Epithelial cell of proximal tubule (primary cell): Measurements from ENCODE around the gene DBT. TPM values are rescaled to one million over a fixed set of nuclear protein-coding genes. Genes with fewer than 3 reads are reported as not detected.
A peak's percentile ranks its signal among the peaks of the same experiment; 100 is the strongest.

Experiments used
- DNase-seq: peaks from one replicate; pipeline ENCODE4 v3.0.0-alpha.2; 2011; ENCODE audit warnings: low read depth
- H3K4me3 ChIP-seq: 2 replicates; pipeline ENCODE4 v1.5.1; 2011; ENCODE audit warnings: low read depth, mild to moderate bottlenecking, low read length
- CTCF ChIP-seq: conservative IDR thresholded peaks from 2 replicates; pipeline ENCODE4 v1.5.1; 2012; ENCODE audit warnings: low read depth, mild to moderate bottlenecking, low read length
- total RNA-seq: library from RNA; depleted of rRNA; stranded (reverse); fragments of >200 nt; gene quantifications from 2 replicates; pipeline ENCODE4 v1.2.3, GENCODE V29; 2015

The DBT gene
- total RNA-seq, 1 donor from 2014 or later = 3.6 TPM

- no peak for DNase-seq
- H3K4me3 ChIP-seq = no peak overlapping the region
- TF ChIP-seq CTCF = no peak
Measured at GRCh38 chr1:100279954-100280682, 30.5 kb upstream of the DBT start.

GRCh38 chr1:100279358-100279923 is 29.8 kb upstream of the DBT start:
- H3K4me3 ChIP-seq = no peak overlapping the region
- DNase-seq = no peak
- TF ChIP-seq CTCF = no peak

DNA sequence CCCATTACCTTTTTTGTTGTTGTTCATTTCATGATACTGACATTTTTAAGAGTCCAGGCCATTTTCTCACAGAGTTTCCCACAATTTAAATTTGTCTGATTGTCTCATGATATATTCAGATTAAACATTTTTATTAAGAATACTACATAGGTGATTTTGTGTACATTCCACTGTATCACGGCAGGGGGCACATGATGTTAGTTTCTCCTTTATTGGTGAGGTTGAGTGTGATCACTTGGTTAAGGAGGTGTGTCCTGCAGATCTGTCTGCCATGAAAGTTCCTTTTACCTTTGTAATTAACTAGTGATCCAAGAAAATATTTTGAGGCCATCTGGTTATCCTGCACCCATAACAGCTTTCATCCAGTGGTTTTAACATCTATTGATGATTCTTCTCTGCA is 28.2 kb upstream of the DBT start:
- DNase-seq = no peak
- no peak for TF ChIP-seq CTCF
- H3K4me3 ChIP-seq = no peak overlapping the region

- H3K4me3 ChIP-seq = no peak overlapping the region
- no peak for TF ChIP-seq CTCF
- DNase-seq = no peak
Measured at GRCh38 chr1:100268202-100268601, 18.6 kb upstream of the DBT start.

DNA sequence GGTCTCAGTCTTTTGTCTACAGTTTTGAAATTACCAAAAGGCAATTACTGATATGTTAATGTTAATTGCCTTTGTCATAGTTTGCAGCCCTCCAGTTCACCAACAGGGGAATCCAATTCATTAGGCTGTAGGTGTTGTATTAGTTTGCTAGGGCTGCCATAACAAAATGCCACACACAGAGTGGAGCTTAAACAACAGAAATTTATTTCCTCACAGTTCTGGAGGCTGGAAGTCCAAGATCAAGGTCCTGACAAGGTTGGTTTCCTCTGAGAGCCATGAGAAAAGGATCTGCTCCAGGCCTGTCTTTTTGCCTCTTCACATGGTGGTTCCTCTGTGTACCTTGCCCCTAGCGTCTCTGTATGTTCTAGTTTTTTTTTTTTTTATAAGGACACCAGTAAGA is 17.6 kb upstream of the DBT start:
- no peak for DNase-seq
- peak overlapping the region; percentile 88 for H3K4me3 ChIP-seq
- no peak for TF ChIP-seq CTCF

GRCh38 chr1:100266741-100267140 is 17.1 kb upstream of the DBT start:
- H3K4me3 ChIP-seq = peak overlapping the region; percentile 88
- no peak for TF ChIP-seq CTCF
- DNase-seq = no peak
